Stimulated activated memory B cell treated with anti-CD40 and anti-IgM and Interleukin-4, amounts not matched to agents 10 μg/mL and 1 μg/mL and 100 μg/mL, for 72 hours (primary cell): Measurements from ENCODE around the gene OFD1.

Experiments
- ATAC-seq: fragments of 150-1000 bp; cut with Tn5 transposase; 2 replicates; pipeline ENCODE4 v1.10.0; 2021
- H3K27ac Mint-ChIP-seq: one replicate; pipeline ENCODE4 v1.8.0; 2022; ENCODE audit warnings: mild to moderate bottlenecking, mixed read lengths
- H3K27me3 Mint-ChIP-seq: one replicate; pipeline ENCODE4 v1.8.0; 2022; ENCODE audit warnings: mixed read lengths
- H3K36me3 Mint-ChIP-seq: one replicate; pipeline ENCODE4 v1.8.0; 2022; ENCODE audit warnings: mixed read lengths
- H3K4me1 Mint-ChIP-seq: one replicate; pipeline ENCODE4 v1.8.0; 2022; ENCODE audit warnings: mixed read lengths
- H3K4me3 Mint-ChIP-seq: one replicate; pipeline ENCODE4 v1.8.0; 2022; ENCODE audit warnings: mild to moderate bottlenecking, moderate library complexity, mixed read lengths
- H3K9me3 Mint-ChIP-seq: one replicate; pipeline ENCODE4 v1.8.0; 2022; ENCODE audit warnings: mixed read lengths

OFD1 gene

GRCh38 chrX:13759152-13759718, 24.7 kb downstream of the OFD1 start:
- Mint-ChIP-seq H3K4me3 (no peak overlapping the region), H3K4me1 (peaks cover 24% of the 10 kb centered on the region), H3K36me3 (peaks cover 24% of the 10 kb centered on the region), H3K27ac (peak overlapping the region; percentile 18), H3K27me3 (no peaks in the 10 kb centered on the region), H3K9me3 (no peaks in the 10 kb centered on the region)
- ATAC-seq = peak; percentile 79

- Mint-ChIP-seq H3K4me3 (no peak overlapping the region), H3K4me1 (peaks cover 25% of the 10 kb centered on the region), H3K36me3 (peaks cover 30% of the 10 kb centered on the region), H3K27ac (no peak overlapping the region), H3K27me3 (no peaks in the 10 kb centered on the region), H3K9me3 (no peaks in the 10 kb centered on the region)
- no peak for ATAC-seq
Measured at GRCh38 chrX:13760426-13760825, 25.9 kb downstream of the OFD1 start.

GRCh38 chrX:13761606-13762414, 27.3 kb downstream of the OFD1 start:
- Mint-ChIP-seq H3K36me3 (peaks cover 43% of the 10 kb centered on the region), H3K27me3 (no peaks in the 10 kb centered on the region), H3K4me1 (peaks cover 34% of the 10 kb centered on the region), H3K9me3 (no peaks in the 10 kb centered on the region), H3K4me3 (no peak overlapping the region), H3K27ac (no peak overlapping the region)
- peak; percentile 71 for ATAC-seq

- Mint-ChIP-seq H3K27me3 (no peaks in the 10 kb centered on the region), H3K36me3 (peaks cover 38% of the 10 kb centered on the region), H3K27ac (no peak overlapping the region), H3K4me3 (no peak overlapping the region), H3K9me3 (no peaks in the 10 kb centered on the region), H3K4me1 (peaks cover 25% of the 10 kb centered on the region)
- ATAC-seq = no peak
Measured at GRCh38 chrX:13763489-13763888, 28.9 kb downstream of the OFD1 start.

- Mint-ChIP-seq H3K27me3 (no peaks in the 10 kb centered on the region), H3K9me3 (no peaks in the 10 kb centered on the region), H3K36me3 (peaks cover 38% of the 10 kb centered on the region), H3K4me3 (no peak overlapping the region), H3K27ac (no peak overlapping the region), H3K4me1 (peaks cover 19% of the 10 kb centered on the region)
- no peak for ATAC-seq
Measured at GRCh38 chrX:13764281-13764680, 29.7 kb downstream of the OFD1 start.

- Mint-ChIP-seq H3K4me1 (peaks cover 18% of the 10 kb centered on the region), H3K27ac (no peak overlapping the region), H3K4me3 (no peak overlapping the region), H3K27me3 (no peaks in the 10 kb centered on the region), H3K9me3 (no peaks in the 10 kb centered on the region), H3K36me3 (peaks cover 38% of the 10 kb centered on the region)
- ATAC-seq = no peak
Measured at GRCh38 chrX:13764765-13765164, 30.2 kb downstream of the OFD1 start.

GRCh38 chrX:13768939-13769338, 34.4 kb downstream of the OFD1 start:
- no peak for ATAC-seq
- no peaks in the 10 kb centered on the region for H3K27me3 Mint-ChIP-seq
- peaks cover 11% of the 10 kb centered on the region for H3K4me1 Mint-ChIP-seq
- no peaks in the 10 kb centered on the region for H3K9me3 Mint-ChIP-seq
- peaks cover 34% of the 10 kb centered on the region for H3K36me3 Mint-ChIP-seq
- no peak overlapping the region for H3K27ac Mint-ChIP-seq
- H3K4me3 Mint-ChIP-seq = no peak overlapping the region

GRCh38 chrX:13770013-13770535, 35.5 kb downstream of the OFD1 start:
- H3K36me3 Mint-ChIP-seq = peaks cover 30% of the 10 kb centered on the region
- H3K27ac Mint-ChIP-seq = no peak overlapping the region
- H3K9me3 Mint-ChIP-seq = no peaks in the 10 kb centered on the region
- no peak for ATAC-seq
- no peak overlapping the region for H3K4me3 Mint-ChIP-seq
- H3K27me3 Mint-ChIP-seq = no peaks in the 10 kb centered on the region
- peaks cover 11% of the 10 kb centered on the region for H3K4me1 Mint-ChIP-seq

- H3K4me1 Mint-ChIP-seq = no peaks in the 10 kb centered on the region
- H3K27ac Mint-ChIP-seq = no peak overlapping the region
- no peak overlapping the region for H3K4me3 Mint-ChIP-seq
- ATAC-seq = no peak
- H3K9me3 Mint-ChIP-seq = no peaks in the 10 kb centered on the region
- no peaks in the 10 kb centered on the region for H3K27me3 Mint-ChIP-seq
- peaks cover 10% of the 10 kb centered on the region for H3K36me3 Mint-ChIP-seq
Measured at GRCh38 chrX:13774696-13775095, 40.1 kb downstream of the OFD1 start.

GRCh38 chrX:13775837-13776236, 41.3 kb downstream of the OFD1 start:
- H3K27ac Mint-ChIP-seq = no peak overlapping the region
- peaks cover 10% of the 10 kb centered on the region for H3K36me3 Mint-ChIP-seq
- no peaks in the 10 kb centered on the region for H3K27me3 Mint-ChIP-seq
- H3K9me3 Mint-ChIP-seq = no peaks in the 10 kb centered on the region
- no peaks in the 10 kb centered on the region for H3K4me1 Mint-ChIP-seq
- no peak for ATAC-seq
- no peak overlapping the region for H3K4me3 Mint-ChIP-seq

GRCh38 chrX:13776387-13776786, 41.8 kb downstream of the OFD1 start:
- Mint-ChIP-seq H3K9me3 (no peaks in the 10 kb centered on the region), H3K27me3 (no peaks in the 10 kb centered on the region), H3K36me3 (peaks cover 10% of the 10 kb centered on the region), H3K4me1 (no peaks in the 10 kb centered on the region), H3K27ac (no peak overlapping the region), H3K4me3 (no peak overlapping the region)
- ATAC-seq = no peak

GRCh38 chrX:13778916-13779315, 44.4 kb downstream of the OFD1 start:
- no peak for ATAC-seq
- no peaks in the 10 kb centered on the region for H3K36me3 Mint-ChIP-seq
- no peak overlapping the region for H3K4me3 Mint-ChIP-seq

GRCh38 chrX:13780868-13781427, 46.4 kb downstream of the OFD1 start:
- no peaks in the 10 kb centered on the region for H3K9me3 Mint-ChIP-seq
- no peaks in the 10 kb centered on the region for H3K4me1 Mint-ChIP-seq
- H3K36me3 Mint-ChIP-seq = no peaks in the 10 kb centered on the region
- ATAC-seq = no peak
- no peak overlapping the region for H3K4me3 Mint-ChIP-seq
- no peaks in the 10 kb centered on the region for H3K27me3 Mint-ChIP-seq
- no peak overlapping the region for H3K27ac Mint-ChIP-seq

More at GRCh38 chrX:13778916-13779315, 44.4 kb downstream of the OFD1 start:
- Mint-ChIP-seq H3K27me3 (no peaks in the 10 kb centered on the region), H3K27ac (no peak overlapping the region), H3K9me3 (no peaks in the 10 kb centered on the region), H3K4me1 (no peaks in the 10 kb centered on the region)

- Mint-ChIP-seq H3K27ac (no peak overlapping the region), H3K9me3 (no peaks in the 10 kb centered on the region), H3K4me3 (no peak overlapping the region), H3K27me3 (no peaks in the 10 kb centered on the region), H3K36me3 (no peaks in the 10 kb centered on the region), H3K4me1 (no peaks in the 10 kb centered on the region)
- no peak for ATAC-seq
Measured at GRCh38 chrX:13786048-13786447, 51.5 kb downstream of the OFD1 start.

- Mint-ChIP-seq H3K4me3 (no peak overlapping the region), H3K4me1 (no peaks in the 10 kb centered on the region), H3K9me3 (no peaks in the 10 kb centered on the region), H3K36me3 (no peaks in the 10 kb centered on the region), H3K27me3 (no peaks in the 10 kb centered on the region), H3K27ac (no peak overlapping the region)
- ATAC-seq = no peak
Measured at GRCh38 chrX:13790206-13791131, 55.9 kb downstream of the OFD1 start.
